ENCODE results near the gene FAM163A.

DNA sequence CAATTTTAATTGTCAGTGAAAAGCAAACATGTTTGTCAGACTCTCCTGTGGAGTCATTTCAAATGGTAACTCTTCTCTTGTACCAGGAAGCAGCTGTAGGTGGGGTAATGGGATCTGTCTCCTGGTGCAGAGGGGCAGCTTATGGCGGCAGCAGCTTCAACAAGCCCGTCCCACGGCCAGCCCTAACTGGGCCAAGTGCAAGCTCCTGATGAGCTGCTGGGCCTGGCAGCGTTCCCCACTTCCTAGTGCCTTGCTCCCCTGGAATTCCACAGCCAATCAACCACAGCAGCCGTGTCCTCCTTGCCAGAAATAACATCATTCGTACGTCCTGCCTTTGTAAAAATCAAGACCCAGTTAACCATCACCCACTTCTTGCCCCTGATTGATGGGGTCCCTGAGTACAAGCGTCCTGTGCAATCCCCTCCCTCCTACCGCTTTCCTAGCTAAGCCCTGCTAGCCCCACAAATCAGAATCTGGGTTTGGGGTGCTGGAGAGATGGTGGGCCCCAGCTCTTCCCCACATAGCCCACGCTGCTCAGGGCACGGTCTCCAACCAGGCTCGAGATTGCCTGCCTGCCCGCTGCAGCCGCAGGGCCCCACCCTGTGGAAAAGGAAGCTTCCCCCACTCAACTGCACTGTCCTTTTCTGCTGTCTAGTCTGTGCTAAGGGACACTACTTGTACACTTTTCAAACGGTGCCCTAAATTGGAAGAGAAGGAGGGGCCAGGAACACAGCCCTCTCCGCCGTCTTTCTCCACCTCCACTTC lies 73.3 kb downstream of the FAM163A start:
- TF ChIP-seq, protein P1, sequence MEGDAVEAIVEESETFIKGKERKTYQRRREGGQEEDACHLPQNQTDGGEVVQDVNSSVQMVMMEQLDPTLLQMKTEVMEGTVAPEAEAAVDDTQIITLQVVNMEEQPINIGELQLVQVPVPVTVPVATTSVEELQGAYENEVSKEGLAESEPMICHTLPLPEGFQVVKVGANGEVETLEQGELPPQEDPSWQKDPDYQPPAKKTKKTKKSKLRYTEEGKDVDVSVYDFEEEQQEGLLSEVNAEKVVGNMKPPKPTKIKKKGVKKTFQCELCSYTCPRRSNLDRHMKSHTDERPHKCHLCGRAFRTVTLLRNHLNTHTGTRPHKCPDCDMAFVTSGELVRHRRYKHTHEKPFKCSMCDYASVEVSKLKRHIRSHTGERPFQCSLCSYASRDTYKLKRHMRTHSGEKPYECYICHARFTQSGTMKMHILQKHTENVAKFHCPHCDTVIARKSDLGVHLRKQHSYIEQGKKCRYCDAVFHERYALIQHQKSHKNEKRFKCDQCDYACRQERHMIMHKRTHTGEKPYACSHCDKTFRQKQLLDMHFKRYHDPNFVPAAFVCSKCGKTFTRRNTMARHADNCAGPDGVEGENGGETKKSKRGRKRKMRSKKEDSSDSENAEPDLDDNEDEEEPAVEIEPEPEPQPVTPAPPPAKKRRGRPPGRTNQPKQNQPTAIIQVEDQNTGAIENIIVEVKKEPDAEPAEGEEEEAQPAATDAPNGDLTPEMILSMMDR (IDR thresholded peaks at IDR 0.05), result no peak
- TF ChIP-seq POLR2A (IDR thresholded peaks at IDR 0.05), result no peak
- no peak for TF ChIP-seq EP300 (IDR thresholded peaks at IDR 0.05)
- no peak for TF ChIP-seq POLR2AphosphoS5 (IDR thresholded peaks at IDR 0.05)
